SK-N-MC (cell line): ENCODE measurements around the gene B4GALNT1.

Experiments used
- DNase-seq: peaks from one replicate; pipeline ENCODE4 v3.0.0-alpha.2; 2011; ENCODE audit warnings: low read depth, low spot score
- H3K27ac ChIP-seq: fragments of 200-600 bp; sonication (generic); 2 replicates; pipeline ENCODE4 v1.5.1; 2016; ENCODE audit warnings: mixed run types
- H3K36me3 ChIP-seq: fragments of 200-600 bp; sonication (generic); 2 replicates; pipeline ENCODE4 v1.6.1; 2017; ENCODE audit warnings: antibody characterized with exemption, low read length, mixed read lengths; ENCODE audit not compliant: insufficient read depth
- H3K4me3 ChIP-seq: fragments of 200-600 bp; sonication (generic); 2 replicates; pipeline ENCODE4 v1.5.1; 2016
- H3K9ac ChIP-seq: fragments of 200-600 bp; sonication (generic); 2 replicates; pipeline ENCODE4 v1.8.0; 2017; ENCODE audit warnings: mixed run types, mixed read lengths; ENCODE audit not compliant: insufficient read length
- H3K9me3 ChIP-seq: fragments of 200-600 bp; sonication (generic); 2 replicates; pipeline ENCODE4 v1.6.1; 2017; ENCODE audit warnings: low read depth, mild to moderate bottlenecking, antibody characterized with exemption, low read length, moderate library complexity, mixed read lengths
- EZH2 ChIP-seq: fragments of 200-600 bp; sonication (generic); IDR thresholded peaks from one replicate; pipeline ENCODE4 v1.6.1; 2017; ENCODE audit warnings: antibody characterized with exemption
- FOXP2 ChIP-seq: optimal IDR thresholded peaks from 2 replicates; pipeline ENCODE3; 2011; ENCODE audit warnings: mild to moderate bottlenecking, moderate library complexity; ENCODE audit not compliant: insufficient read depth; ENCODE audit errors: extremely low read length, control extremely low read depth
- POLR2AphosphoS5 ChIP-seq: IDR thresholded peaks from 2 replicates; pipeline ENCODE4 v1.6.1; 2012; ENCODE audit warnings: mild to moderate bottlenecking, low read depth, low read length, borderline replicate concordance

Gene B4GALNT1

DNA sequence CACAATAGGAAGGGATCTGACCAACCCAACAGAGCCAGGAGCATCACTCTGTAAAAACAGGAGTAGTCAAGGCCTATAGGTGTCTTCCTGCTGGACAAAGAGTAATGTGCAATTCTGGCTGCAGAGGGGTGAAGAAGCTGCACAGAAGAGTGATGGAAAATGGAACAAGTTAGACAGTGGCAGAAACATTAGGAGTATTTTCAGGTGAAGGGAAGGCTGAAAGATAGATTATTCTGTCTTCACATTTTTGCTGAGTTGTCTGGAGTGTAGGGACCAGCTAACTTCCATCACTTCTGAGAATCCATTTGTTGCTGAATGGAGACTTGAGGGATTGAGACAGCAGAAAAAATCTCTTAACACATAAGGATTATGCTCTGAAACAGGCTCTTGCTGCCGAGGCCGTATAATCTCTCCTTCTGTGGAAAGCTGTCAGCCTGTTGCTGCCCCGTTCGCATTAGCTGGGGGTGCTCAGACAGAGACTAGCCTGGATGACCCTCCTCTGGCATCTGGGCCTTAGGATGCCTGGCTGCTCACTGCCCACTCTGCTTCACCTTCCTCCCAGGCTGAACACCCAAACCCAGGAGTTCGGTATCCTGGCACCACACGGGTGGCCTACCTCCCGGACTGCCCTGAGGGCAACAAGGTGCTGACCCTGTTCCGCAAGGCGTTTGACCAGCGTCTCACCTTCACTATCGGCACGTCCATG lies 24.9 kb downstream of the B4GALNT1 start:
- no peak overlapping the region for H3K27ac ChIP-seq
- TF ChIP-seq EZH2 (no peak), FOXP2 (no peak), POLR2AphosphoS5 (no peak)

DNA sequence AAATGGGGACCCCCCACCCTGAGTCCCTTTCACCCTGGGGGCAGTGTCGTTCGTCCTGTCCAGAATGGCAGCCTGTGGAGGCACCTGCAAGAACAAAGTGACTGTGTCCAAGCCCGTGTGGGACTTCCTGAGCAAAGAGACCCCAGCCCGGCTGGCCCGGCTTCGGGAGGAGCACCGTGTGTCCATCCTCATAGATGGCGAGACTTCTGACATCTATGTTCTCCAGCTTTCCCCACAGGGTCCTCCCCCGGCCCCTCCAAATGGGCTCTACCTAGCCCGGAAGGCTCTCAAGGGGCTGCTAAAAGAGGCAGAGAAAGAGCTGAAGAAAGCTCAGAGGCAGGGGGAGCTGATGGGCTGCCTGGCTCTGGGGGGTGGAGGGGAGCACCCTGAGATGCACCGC lies 26.2 kb downstream of the B4GALNT1 start:
- H3K9me3 ChIP-seq, result no peaks in the 10 kb centered on the region
- H3K27ac ChIP-seq, result no peak overlapping the region
- no peak for DNase-seq
- H3K36me3 ChIP-seq, result peaks cover 5% of the 10 kb centered on the region; the same call in 1 of the 2 replicates
- no peak overlapping the region for H3K9ac ChIP-seq
- H3K4me3 ChIP-seq, result no peak overlapping the region
- no peak for TF ChIP-seq FOXP2
- no peak for TF ChIP-seq EZH2
- no peak for TF ChIP-seq POLR2AphosphoS5

More for the DNA sequence above, 24.9 kb downstream of the B4GALNT1 start:
- no peak overlapping the region for H3K9ac ChIP-seq
- H3K9me3 ChIP-seq, result no peaks in the 10 kb centered on the region
- no peak for DNase-seq
- no peak overlapping the region for H3K4me3 ChIP-seq
- H3K36me3 ChIP-seq, result no peaks in the 10 kb centered on the region

DNA sequence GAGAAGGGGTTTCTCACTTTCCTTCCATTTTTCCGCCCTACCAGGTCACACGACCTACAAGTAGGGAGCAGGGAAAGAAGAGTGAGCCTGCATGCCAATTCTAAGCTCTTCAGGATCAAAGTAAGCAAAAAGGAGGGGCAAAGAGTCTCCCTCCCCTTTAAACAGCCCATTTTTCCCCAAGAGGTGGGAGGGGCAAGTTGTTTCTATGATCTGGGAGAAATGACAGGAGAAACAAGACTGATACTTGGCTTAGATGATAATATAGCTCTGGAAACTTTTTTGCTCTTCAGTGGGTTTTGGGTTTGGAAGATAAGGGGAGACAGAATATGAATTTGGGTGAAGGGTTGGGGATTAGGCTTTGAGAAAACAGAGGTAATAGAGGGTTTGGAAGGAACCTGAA lies 26.6 kb downstream of the B4GALNT1 start:
- H3K27ac ChIP-seq, result no peak overlapping the region
- H3K9ac ChIP-seq, result no peak overlapping the region
- H3K9me3 ChIP-seq, result no peaks in the 10 kb centered on the region
- DNase-seq, result no peak
- TF ChIP-seq EZH2 (no peak), POLR2AphosphoS5 (no peak), FOXP2 (no peak)
- H3K4me3 ChIP-seq, result no peak overlapping the region
- H3K36me3 ChIP-seq, result peaks cover 8% of the 10 kb centered on the region; the same call in 1 of the 2 replicates

DNA sequence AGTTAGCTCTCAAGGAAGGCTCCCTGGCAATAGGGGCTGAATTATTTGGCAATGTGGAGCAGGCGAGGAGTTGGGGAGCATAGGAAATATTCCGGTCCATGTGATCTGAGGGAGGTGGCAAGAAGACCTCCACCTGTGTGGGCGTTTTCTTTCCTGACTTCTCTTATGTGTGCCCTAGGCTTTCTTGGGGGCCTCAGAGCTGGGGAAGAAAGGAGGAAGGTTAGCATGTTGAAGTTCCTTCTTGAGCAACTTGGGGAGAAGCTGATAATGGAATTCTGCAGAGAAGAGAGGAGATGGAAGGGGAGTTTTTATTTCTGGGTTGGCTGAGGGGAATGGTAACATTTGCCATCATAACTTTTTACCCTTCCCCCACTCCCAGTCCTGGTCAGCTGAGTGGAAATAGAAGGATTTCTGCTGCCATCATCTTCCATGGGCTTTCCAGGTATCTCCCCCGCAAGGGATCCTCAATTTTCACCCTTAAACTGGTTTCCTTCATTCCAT lies 27.1 kb downstream of the B4GALNT1 start:
- Histone ChIP-seq H3K36me3 (peaks cover 8% of the 10 kb centered on the region; the same call in 1 of the 2 replicates), H3K9me3 (no peaks in the 10 kb centered on the region), H3K27ac (no peak overlapping the region), H3K9ac (no peak overlapping the region), H3K4me3 (peak overlapping the region; percentile 85)
- TF ChIP-seq EZH2, result no peak
- TF ChIP-seq POLR2AphosphoS5, result no peak
- no peak for TF ChIP-seq FOXP2
- DNase-seq, result no peak

DNA sequence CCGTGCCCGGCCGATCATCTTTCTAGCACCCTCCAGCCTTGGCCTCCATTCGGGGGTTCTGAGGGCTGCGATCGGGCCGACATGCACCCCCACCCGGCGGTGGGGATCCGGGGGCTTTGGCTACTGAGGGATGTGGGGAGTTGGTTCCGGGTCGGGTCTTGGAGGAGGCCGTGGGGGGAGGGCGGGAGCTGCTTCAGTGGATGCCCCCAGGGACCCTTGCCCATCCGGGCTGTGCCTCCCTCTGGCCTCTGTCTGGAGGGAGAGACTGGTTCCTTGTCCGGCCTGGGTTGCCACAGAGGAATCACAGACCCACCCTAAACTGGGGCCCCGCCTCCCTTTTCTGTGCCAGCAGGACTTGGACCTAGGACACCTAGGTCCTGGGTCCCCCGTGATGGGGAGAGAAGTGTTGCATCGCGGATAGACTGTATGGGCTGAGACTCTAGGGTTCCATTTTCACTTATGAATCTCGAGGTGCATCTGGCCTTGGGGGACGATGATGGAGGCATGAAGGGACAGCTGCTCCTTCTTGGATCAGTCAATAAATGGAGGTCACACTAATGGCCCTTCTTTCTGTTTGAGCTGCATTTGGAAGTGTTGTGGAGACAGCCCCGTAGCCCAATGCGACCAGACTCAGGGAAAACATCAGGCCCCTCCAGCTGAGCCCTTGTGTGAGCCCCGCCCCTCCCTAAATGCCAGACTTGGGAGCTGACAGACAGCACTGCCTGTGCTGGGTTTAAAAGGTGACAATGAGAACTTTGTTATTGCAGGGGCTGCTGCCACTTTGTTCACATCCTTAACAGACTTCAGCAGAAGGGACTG lies 27.8 kb downstream of the B4GALNT1 start:
- no peaks in the 10 kb centered on the region for H3K9me3 ChIP-seq
- peaks cover 12% of the 10 kb centered on the region; the same call in 1 of the 2 replicates for H3K36me3 ChIP-seq
- peak overlapping the region; percentile 85 for H3K4me3 ChIP-seq
- H3K9ac ChIP-seq, result peak overlapping the region; percentile 78
- TF ChIP-seq FOXP2, result no peak
- TF ChIP-seq POLR2AphosphoS5, result no peak
- TF ChIP-seq EZH2, result no peak
- no peak for DNase-seq
- H3K27ac ChIP-seq, result no peak overlapping the region

DNA sequence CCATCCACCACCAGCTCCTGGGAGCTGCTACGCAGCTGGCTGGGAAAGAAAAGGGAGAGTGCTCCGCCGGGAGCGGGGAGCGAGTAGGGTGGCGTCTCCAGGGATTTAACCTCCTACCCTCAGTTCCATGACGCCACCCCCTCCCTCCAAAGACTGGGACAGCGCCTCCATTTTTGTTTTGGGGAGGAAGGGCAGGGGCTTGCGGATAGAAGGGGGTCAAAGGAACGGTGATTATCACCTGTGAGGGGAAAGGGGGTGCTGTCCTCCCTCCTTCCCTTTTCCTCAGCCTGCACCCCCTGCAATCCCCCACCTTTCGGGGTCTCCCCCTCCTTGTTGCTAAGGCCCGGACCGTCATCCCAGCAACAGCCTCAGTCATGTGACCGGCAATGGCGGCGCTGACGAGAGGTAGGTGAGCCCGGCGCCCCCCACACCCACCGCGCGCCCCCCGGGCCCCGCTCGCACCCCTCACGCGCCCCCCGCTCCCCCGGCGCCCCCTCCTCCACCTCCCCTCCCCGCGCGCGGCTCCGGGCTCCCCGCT lies 28.5 kb downstream of the B4GALNT1 start, which contains the start of gene DTX3:
DTX3 (plus strand) TSS at position 371 of the 538 bp plus-strand sequence. CDS start 1,694 bp downstream, outside the sequence.
- peak within 1 kb of the TSS; percentile 40 for H3K27ac ChIP-seq
- H3K4me3 ChIP-seq, result peak within 1 kb of the TSS; percentile 85
- H3K36me3 ChIP-seq, result peaks cover 12% of the 10 kb centered on the region; the same call in 1 of the 2 replicates
- H3K9ac ChIP-seq, result peak within 1 kb of the TSS; percentile 78
- no peaks in the 10 kb centered on the region for H3K9me3 ChIP-seq
- TF ChIP-seq FOXP2 (no peak), POLR2AphosphoS5 (no peak), EZH2 (no peak)
- no peak for DNase-seq

DNA sequence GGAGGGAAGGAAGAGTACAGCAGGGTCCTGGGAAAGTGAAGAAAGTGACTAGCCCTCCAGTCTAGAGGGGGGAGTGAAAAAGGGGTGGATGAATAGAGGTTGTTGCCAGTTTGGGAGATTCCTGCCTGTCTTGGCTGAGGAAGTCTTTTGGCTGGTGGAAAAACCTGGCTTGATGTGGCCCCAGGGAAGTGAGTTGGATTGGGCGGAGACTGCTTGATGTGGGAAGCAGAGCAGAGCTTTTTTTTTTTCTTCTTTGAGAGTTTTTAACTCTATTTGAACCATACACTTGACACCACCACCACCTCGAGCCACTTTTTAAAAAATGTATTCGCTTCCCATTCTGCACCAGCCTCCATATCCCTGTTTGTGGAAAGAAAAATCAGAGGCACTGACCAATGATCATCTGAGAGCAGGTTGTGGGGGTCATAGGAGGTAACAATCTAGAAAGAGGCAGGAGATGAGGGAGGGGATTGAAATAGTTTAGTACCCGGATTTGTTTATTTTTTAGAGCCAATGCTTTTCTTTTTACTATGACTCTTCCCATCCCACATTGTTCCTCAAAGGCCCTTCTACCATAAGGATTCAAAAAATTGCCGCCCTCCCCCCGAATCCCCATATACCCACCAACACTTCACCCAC lies 29.1 kb downstream of the B4GALNT1 start:
- peak overlapping the region; percentile 85 for H3K4me3 ChIP-seq
- H3K27ac ChIP-seq, result peak overlapping the region; percentile 40
- DNase-seq, result peak; percentile 18
- TF ChIP-seq FOXP2 (no peak), POLR2AphosphoS5 (0 out of 2 replicates have a peak, but pooled peaks have one; percentile 20)
- H3K9ac ChIP-seq, result peak overlapping the region; percentile 78
- no peaks in the 10 kb centered on the region for H3K9me3 ChIP-seq
- peaks cover 12% of the 10 kb centered on the region; the same call in 1 of the 2 replicates for H3K36me3 ChIP-seq

DNA sequence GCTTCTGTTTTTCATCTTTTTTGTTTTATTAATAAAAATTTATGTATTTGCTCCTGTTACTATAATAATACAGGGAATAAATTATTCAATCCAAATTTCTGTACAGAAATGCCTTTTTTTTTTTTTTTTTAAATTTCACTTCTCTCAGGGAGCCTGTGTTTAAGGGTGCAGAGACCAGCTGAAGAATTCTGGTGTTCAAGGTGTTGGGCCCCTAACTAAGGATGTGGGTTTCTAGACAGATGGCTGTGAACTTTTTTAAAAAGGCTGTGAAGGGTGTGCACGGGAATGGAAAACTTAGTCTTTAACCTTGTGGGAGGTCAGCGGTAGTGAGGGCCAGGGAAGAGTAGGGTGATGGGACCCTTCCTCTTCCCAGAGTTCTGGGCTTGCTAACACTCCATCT lies 29.7 kb downstream of the B4GALNT1 start:
- no peak for TF ChIP-seq POLR2AphosphoS5
- TF ChIP-seq FOXP2, result no peak
- TF ChIP-seq EZH2, result no peak
- Histone ChIP-seq H3K4me3 (no peak overlapping the region), H3K9ac (no peak overlapping the region), H3K36me3 (peaks cover 12% of the 10 kb centered on the region; the same call in 1 of the 2 replicates), H3K27ac (peak overlapping the region; percentile 40), H3K9me3 (no peaks in the 10 kb centered on the region)
- no peak for DNase-seq
